D341Med (cell line): ENCODE results near the gene HNRNPH2.

ENCODE experiments used
- DNase-seq: peaks from one replicate; pipeline ENCODE4 v3.0.0; 2012; ENCODE audit warnings: low spot score

Gene HNRNPH2, protein sequence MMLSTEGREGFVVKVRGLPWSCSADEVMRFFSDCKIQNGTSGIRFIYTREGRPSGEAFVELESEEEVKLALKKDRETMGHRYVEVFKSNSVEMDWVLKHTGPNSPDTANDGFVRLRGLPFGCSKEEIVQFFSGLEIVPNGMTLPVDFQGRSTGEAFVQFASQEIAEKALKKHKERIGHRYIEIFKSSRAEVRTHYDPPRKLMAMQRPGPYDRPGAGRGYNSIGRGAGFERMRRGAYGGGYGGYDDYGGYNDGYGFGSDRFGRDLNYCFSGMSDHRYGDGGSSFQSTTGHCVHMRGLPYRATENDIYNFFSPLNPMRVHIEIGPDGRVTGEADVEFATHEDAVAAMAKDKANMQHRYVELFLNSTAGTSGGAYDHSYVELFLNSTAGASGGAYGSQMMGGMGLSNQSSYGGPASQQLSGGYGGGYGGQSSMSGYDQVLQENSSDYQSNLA

GRCh38 chrX:101407748-101408531 is at the start of gene HNRNPH2, which contains the start of gene GLA:
Gene HNRNPH2 (plus strand): TSS chrX:101408222. CDS start chrX:101411989, 3,767 bp downstream.
Gene GLA (minus strand): TSS chrX:101407925. CDS start chrX:101407903, 22 bp downstream.
- peak; percentile 79 for DNase-seq

DNA sequence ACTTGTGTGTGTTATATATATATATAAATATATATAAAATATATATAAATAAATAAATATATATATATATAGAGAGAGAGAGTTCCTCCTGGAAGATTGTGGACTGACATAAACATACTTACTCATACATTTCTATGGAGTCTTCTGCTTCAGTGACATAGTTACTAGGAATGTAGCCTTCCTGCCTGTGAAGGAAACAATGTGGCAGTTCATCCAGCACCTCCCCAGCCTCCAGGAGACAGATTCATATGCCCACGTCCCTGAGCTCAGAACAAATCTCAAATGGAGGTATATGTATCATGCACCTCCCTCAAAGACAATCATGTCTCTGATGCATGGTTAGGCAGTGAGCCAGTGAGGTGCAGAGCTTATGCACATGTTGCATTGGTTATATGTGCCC is 48.1 kb upstream of the HNRNPH2 start:
- no peak for DNase-seq

- no peak for DNase-seq
Measured at GRCh38 chrX:101360390-101360789, 47.6 kb upstream of the HNRNPH2 start.

DNA sequence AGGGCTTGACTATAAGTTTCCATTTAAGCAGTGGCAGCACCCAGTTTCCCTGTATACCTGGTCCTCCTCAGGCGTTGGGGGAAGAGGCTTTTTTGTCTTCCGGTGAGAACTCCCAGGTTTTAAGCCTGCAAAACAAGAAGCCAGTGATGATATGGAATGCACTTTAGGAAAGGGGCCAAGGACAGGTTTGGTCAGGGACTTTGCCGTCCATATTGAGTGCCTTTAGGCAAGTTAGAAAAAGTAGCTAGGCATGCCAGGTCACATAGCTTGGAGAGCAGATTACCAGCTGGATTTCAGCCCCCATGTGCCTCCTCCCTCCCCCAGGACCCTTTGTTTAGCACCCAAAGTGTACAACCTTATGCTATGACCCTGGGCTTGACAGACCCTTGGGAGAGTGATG is 45.9 kb upstream of the HNRNPH2 start:
- no peak for DNase-seq

DNA sequence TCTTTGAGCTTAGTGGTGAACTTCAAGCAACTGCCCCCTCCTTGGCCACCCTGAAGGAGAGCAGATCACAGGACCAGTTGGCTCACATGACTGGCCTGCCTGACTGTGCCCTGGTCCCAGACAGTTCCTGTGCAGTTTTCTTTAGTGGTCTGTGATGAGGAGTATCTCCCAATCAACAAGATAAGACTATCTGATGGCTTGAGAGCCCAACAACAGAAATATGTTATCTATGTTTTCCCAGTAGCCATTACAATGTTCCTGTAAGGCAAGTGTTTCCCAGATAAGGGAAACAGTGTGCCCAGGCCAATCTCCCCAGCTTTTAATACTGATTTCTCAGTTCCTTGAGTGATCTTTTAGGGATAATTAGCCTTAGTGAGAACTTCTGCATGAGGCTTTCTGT is 45.3 kb upstream of the HNRNPH2 start:
- no peak for DNase-seq

DNA sequence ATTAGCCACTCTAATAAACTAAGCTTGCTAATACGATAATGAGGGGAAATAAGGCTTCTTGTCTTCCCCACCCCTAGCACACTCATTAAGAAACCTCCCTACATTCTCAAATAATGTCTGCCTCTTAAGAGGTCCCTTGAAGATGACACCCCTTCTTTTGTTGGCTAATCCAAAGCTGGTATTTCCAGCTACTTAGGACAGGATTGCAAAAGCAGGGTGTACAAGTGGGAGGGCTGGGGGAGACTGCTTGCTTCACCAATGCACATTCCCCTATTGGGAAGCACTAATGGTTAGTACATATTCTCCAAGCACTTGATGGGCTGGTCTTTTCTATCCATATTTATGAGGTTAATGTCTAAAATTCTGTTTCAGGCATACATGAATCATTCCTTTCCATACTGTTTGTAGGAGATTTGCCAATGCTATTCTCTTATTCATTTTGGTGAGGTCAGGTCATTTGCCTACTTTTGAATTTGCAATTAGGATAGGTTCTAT is 42.7 kb upstream of the HNRNPH2 start:
- DNase-seq = no peak

GRCh38 chrX:101368800-101369199 is 39.2 kb upstream of the HNRNPH2 start:
- DNase-seq = no peak

DNA sequence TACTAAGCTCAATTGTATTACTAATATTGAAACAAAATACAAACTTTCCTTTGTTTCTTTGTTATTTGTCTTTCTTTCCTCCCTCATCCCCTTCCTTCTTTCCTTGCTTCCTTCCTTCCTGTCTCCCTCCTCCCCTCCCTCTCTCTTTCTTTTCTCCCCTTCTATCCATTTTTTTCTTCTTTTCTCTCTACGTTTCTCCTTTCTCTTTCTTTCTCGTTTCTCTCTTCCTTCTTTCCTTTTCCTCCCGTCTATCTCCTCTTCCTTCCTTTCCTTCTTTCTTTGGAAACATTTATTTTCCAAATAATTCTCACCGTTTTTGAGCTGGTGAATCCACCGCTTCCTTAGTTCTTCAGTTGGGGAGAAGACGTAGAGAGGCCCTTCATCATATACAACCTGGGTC is 38.3 kb upstream of the HNRNPH2 start:
- no peak for DNase-seq

DNA sequence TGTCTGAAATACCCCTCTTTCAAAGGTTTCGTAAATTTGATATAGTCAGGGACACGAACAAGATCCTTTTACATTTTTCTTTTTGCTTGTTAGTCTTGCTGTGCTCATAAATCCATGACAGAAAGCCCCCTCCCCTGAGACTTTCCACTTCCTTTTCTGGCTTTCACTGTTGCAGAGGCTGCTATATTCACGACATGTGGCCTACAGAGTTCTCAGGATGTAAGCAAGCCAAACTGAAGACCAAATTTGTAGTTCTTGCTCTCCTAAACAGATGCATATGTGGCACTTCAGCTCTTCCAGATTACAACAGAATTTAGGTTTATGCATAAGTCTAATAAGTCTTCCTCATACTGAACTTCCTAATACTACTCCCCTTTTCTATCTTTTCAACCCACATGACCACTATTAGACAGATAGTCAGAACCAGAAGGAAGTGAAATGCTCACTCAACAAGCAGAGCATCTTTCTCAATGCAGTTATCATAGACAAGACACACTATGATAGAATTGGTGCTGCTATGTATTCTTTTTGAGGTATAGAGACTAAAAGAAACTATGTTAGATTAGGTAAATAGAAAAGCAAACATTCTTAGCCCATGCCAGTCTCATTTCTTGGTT is 37.0 kb upstream of the HNRNPH2 start:
- no peak for DNase-seq

GRCh38 chrX:101377547-101377946 is 30.5 kb upstream of the HNRNPH2 start:
- no peak for DNase-seq

- DNase-seq = no peak
Measured at GRCh38 chrX:101383679-101384205, 24.3 kb upstream of the HNRNPH2 start.

- DNase-seq = no peak
Measured at GRCh38 chrX:101385026-101385684, 22.9 kb upstream of the HNRNPH2 start.

GRCh38 chrX:101385795-101386541 is 22.1 kb upstream of the HNRNPH2 start, which contains the start of gene BTK:
Gene BTK (minus strand): TSS chrX:101386191. CDS start chrX:101375284, 10,907 bp downstream.
- no peak for DNase-seq

- no peak for DNase-seq
Measured at GRCh38 chrX:101386542-101386885, 21.5 kb upstream of the HNRNPH2 start.

GRCh38 chrX:101388604-101389003 is 19.4 kb upstream of the HNRNPH2 start:
- DNase-seq = no peak

- DNase-seq = peak; percentile 86
Measured at GRCh38 chrX:101390664-101391525, 17.1 kb upstream of the HNRNPH2 start, which contains the start of gene RPL36A. Gene RPL36A (plus strand): TSS chrX:101391011. CDS start chrX:101391044, 33 bp downstream.

DNA sequence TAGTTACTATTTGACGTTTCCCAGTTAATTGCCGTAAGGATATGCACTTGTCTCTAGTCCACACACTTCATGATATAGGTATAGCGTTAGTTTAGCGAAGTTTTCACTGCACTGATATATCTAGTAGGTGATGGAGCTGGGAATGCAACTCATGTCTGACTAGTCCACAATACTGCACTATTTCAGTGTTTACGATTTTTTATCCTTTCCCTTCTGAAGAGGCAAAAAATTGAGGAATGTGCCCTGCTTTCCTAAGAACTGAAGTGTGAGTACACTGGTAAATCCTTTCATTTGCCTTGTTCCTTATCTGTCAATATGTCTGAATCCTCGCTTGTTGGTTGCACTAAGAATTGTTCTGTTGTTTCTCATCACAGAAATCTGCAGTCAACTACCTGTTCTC is 16.2 kb upstream of the HNRNPH2 start:
- DNase-seq = no peak

GRCh38 chrX:101393530-101394305 is 14.3 kb upstream of the HNRNPH2 start:
- DNase-seq = no peak

DNA sequence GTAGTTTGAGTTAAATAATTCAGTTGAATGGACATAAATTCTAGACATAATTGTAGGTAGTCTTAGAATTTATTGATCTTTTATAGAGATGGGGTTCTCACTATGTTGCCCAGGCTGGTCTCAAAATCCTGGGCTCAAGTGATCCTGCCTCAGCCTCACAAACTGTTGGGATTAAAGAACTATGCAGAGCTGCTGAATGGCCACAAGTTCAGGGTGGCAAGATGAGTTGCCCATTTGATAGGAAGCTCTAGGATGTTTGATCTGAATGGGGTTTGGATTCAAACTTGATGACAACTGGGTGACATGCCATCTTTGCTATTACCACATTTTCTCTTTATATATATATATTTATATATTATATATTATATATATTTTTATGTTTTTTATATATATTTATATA is 13.7 kb upstream of the HNRNPH2 start:
- DNase-seq = no peak
